ENCODE data around the gene DEGS2.

Gene DEGS2

GRCh38 chr14:100192250-100192671 is 32.8 kb upstream of the DEGS2 start:
- Histone ChIP-seq H3K9ac (ENCODE audit: low read depth, low read length) (peak overlapping the region; percentile 90), H3K36me3 (ENCODE audit: insufficient read depth, low read length) (0 out of 2 replicates have a peak, but pooled peaks cover 4% of the 10 kb centered on the region), H4K20me1 (ENCODE audit: insufficient read depth, low read length) (no peaks in the 10 kb centered on the region), H3K27ac (ENCODE audit: low read length) (peak overlapping the region; percentile 93), H3K27me3 (ENCODE audit: insufficient read depth, low read length, poor library complexity) (no peaks in the 10 kb centered on the region), H3K79me2 (ENCODE audit: insufficient read depth, low read length) (peaks cover 11% of the 10 kb centered on the region), H3K4me2 (ENCODE audit: insufficient read depth, low read length) (peak overlapping the region; percentile 80), H2AFZ (ENCODE audit: low read depth, low read length) (peak overlapping the region; percentile 83), H3K4me3 (ENCODE audit: low read depth in 1 of 2, low read length in 2 of 2) (peak overlapping the region; percentile 20 to 64; a peak in 3 of 4 replicates), H3K4me1 (ENCODE audit: insufficient read depth, low read length) (peaks cover 25% of the 10 kb centered on the region), H3K9me3 (ENCODE audit: insufficient read depth, low read length, severe bottlenecking) (no peaks in the 10 kb centered on the region)
- TF ChIP-seq EZH2 (IDR thresholded peaks at IDR 0.05; ENCODE audit: borderline replicate concordance, low read depth, low read length, severe bottlenecking): no peak
- ATAC-seq (ENCODE audit: insufficient read depth, low read depth) (peak; percentile 0; the same call in 1 of the 3 replicates), DNase-seq (peak; percentile 42)

- Histone ChIP-seq H2AFZ (ENCODE audit: low read depth, low read length) (no peak overlapping the region), H3K27ac (ENCODE audit: low read length) (peak overlapping the region; percentile 93), H4K20me1 (ENCODE audit: insufficient read depth, low read length) (no peaks in the 10 kb centered on the region), H3K9ac (ENCODE audit: low read depth, low read length) (peak overlapping the region; percentile 90), H3K9me3 (ENCODE audit: insufficient read depth, low read length, severe bottlenecking) (no peaks in the 10 kb centered on the region), H3K27me3 (ENCODE audit: insufficient read depth, low read length, poor library complexity) (no peaks in the 10 kb centered on the region), H3K4me2 (ENCODE audit: insufficient read depth, low read length) (peak overlapping the region; percentile 80), H3K36me3 (ENCODE audit: insufficient read depth, low read length) (0 out of 2 replicates have a peak, but pooled peaks cover 4% of the 10 kb centered on the region), H3K79me2 (ENCODE audit: insufficient read depth, low read length) (peaks cover 11% of the 10 kb centered on the region), H3K4me1 (ENCODE audit: insufficient read depth, low read length) (peaks cover 25% of the 10 kb centered on the region), H3K4me3 (ENCODE audit: low read depth in 1 of 2, low read length in 2 of 2) (peak overlapping the region in 1 of 2 experiments; percentile 64; a peak in 2 of 4 replicates)
- DNase-seq: no peak
- TF ChIP-seq EZH2 (IDR thresholded peaks at IDR 0.05; ENCODE audit: borderline replicate concordance, low read depth, low read length, severe bottlenecking) (no peak), CTCF (IDR thresholded peaks at IDR 0.05; ENCODE audit: borderline replicate concordance, extremely low read depth, low read length, poor library complexity, severe bottlenecking) (no peak)
- ATAC-seq (ENCODE audit: insufficient read depth, low read depth): no peak
Measured at GRCh38 chr14:100191584-100192249, 32.3 kb upstream of the DEGS2 start.

GRCh38 chr14:100190126-100190525 is 30.7 kb upstream of the DEGS2 start:
- no peak for DNase-seq

More at GRCh38 chr14:100190126-100190525, 30.7 kb upstream of the DEGS2 start:
- no peaks in the 10 kb centered on the region for H4K20me1 ChIP-seq (ENCODE audit: insufficient read depth, low read length)
- H3K36me3 ChIP-seq (ENCODE audit: insufficient read depth, low read length): 0 out of 2 replicates have a peak, but pooled peaks cover 4% of the 10 kb centered on the region
- H3K27ac ChIP-seq (ENCODE audit: low read length): no peak overlapping the region; the same call in 1 of the 2 replicates
- no peak for ATAC-seq (ENCODE audit: insufficient read depth, low read depth)
- H2AFZ ChIP-seq (ENCODE audit: low read depth, low read length): no peak overlapping the region
- peaks cover 11% of the 10 kb centered on the region for H3K79me2 ChIP-seq (ENCODE audit: insufficient read depth, low read length)
- no peak overlapping the region for H3K4me3 ChIP-seq (ENCODE audit: low read depth in 1 of 2, low read length in 2 of 2)
- H3K27me3 ChIP-seq (ENCODE audit: insufficient read depth, low read length, poor library complexity): no peaks in the 10 kb centered on the region
- no peak for TF ChIP-seq CTCF (IDR thresholded peaks at IDR 0.05; ENCODE audit: borderline replicate concordance, extremely low read depth, low read length, poor library complexity, severe bottlenecking)
- H3K4me2 ChIP-seq (ENCODE audit: insufficient read depth, low read length): no peak overlapping the region
- H3K4me1 ChIP-seq (ENCODE audit: insufficient read depth, low read length): peaks cover 25% of the 10 kb centered on the region
- no peaks in the 10 kb centered on the region for H3K9me3 ChIP-seq (ENCODE audit: insufficient read depth, low read length, severe bottlenecking)
- H3K9ac ChIP-seq (ENCODE audit: low read depth, low read length): no peak overlapping the region
